Thymus (tissue), 11 donors: Measurements from ENCODE around the gene ATXN1. TPM values are rescaled to one million over a fixed set of nuclear protein-coding genes. Genes with fewer than 3 reads are reported as not detected.

ENCODE experiments used
- DNase-seq, 9 donors: peaks; one replicate each; pipeline ENCODE4 v3.0.0-alpha.2; 2013; ENCODE audit warnings: low spot score in 9 of 9, low read depth in 6 of 9, missing footprints in 1 of 9
- H3K27ac ChIP-seq, 2 donors: one replicate each; pipeline ENCODE4 v1.5.1; 2013; ENCODE audit warnings: control low read depth in 1 of 2, low read depth in 1 of 2, low read length in 1 of 2, mild to moderate bottlenecking in 1 of 2, moderate library complexity in 1 of 2
- H3K27me3 ChIP-seq, 2 donors: one replicate each; pipeline ENCODE4 v1.5.1; 2013; ENCODE audit warnings: low read length in 1 of 2; ENCODE audit not compliant: control insufficient read depth in 2 of 2, insufficient read depth in 1 of 2
- H3K36me3 ChIP-seq, 2 donors: one replicate each; pipeline ENCODE4 v1.5.1; 2013; ENCODE audit warnings: low read length in 1 of 2, mild to moderate bottlenecking in 1 of 2, moderate library complexity in 1 of 2; ENCODE audit not compliant: control insufficient read depth in 2 of 2, insufficient read depth in 2 of 2
- H3K4me1 ChIP-seq, 2 donors: one replicate each; pipeline ENCODE4 v1.5.1; 2013; ENCODE audit warnings: low read length in 2 of 2; ENCODE audit not compliant: control insufficient read depth in 2 of 2, insufficient read depth in 2 of 2
- H3K4me3 ChIP-seq, 2 donors: one replicate each; pipeline ENCODE4 v1.5.1; 2013; ENCODE audit warnings: low read length in 2 of 2, control low read depth in 1 of 2, mild to moderate bottlenecking in 1 of 2
- H3K9me3 ChIP-seq, 2 donors: one replicate each; pipeline ENCODE4 v1.5.1; 2013; ENCODE audit warnings: low read length in 1 of 2, mild to moderate bottlenecking in 1 of 2; ENCODE audit not compliant: control insufficient read depth in 2 of 2, insufficient read depth in 1 of 2
- WGBS: extraction: QIAGEN DNeasy Blood & Tissue Kit; methylation state at CpG from one replicate; pipeline ENCODE4 v1.1.7; 2013; 5-methylcytosine and 5-hydroxymethylcytosine counted together
- polyA plus RNA-seq: library from polyadenylated mRNA; stranded (reverse); fragments of 200-250 nt; gene quantifications from one replicate; pipeline ENCODE4 v1.2.3, GENCODE V29; 2013
- total RNA-seq: library from RNA; stranded (reverse); fragments of 120-200 nt; gene quantifications from one replicate; pipeline ENCODE4 v1.2.4, GENCODE V29; 2013
- donor health status: healthy.

The ATXN1 gene
- total and polyA plus RNA-seq, 2 donors: 6.8 to 7.1 TPM

GRCh38 chr6:16700202-16700915 is 60.9 kb downstream of the ATXN1 start:
- DNase-seq: peak in 5 of 9 donors; percentile 15 to 60 (median 29)
- H3K4me1 ChIP-seq: peaks cover 2 to 28% of the 10 kb centered on the region in 2 donors
- no peaks in the 10 kb centered on the region for H3K36me3 ChIP-seq
- peak overlapping the region; percentile 30 to 44 for H3K4me3 ChIP-seq
- peak overlapping the region; percentile 6 to 70 for H3K27ac ChIP-seq
- H3K9me3 ChIP-seq: no peaks in the 10 kb centered on the region
- WGBS: 11% methylated on average over 13 of the region's 13 CpGs
- no peaks in the 10 kb centered on the region for H3K27me3 ChIP-seq

- peak in 1 of 9 donors; percentile 23 for DNase-seq
- no peak overlapping the region for H3K4me3 ChIP-seq
- H3K9me3 ChIP-seq: no peaks in the 10 kb centered on the region
- no peak overlapping the region for H3K27ac ChIP-seq
- no peaks in the 10 kb centered on the region for H3K36me3 ChIP-seq
- WGBS: 63% methylated on average over 7 of the region's 7 CpGs
- H3K27me3 ChIP-seq: no peaks in the 10 kb centered on the region
- peaks cover 2 to 19% of the 10 kb centered on the region in 2 donors for H3K4me1 ChIP-seq
Measured at GRCh38 chr6:16698997-16699868, 62.0 kb downstream of the ATXN1 start.

DNA sequence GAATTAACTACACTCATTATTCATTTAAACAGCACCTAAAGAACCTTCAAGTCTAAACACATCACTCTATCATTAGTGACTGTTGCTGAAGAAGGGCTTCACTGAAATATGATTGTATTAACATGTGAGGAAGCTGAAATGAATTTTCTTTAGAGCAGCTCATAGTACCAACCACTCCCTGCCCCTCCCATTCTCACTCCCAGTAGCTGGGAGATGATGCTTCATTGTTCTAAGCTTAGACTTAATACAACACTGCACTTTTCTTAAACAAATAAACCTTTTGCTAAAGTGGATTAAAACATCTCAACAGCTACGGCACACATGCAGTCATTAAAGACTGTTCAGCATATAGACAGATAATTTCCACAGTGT is 63.1 kb downstream of the ATXN1 start:
- no peak for DNase-seq
- Histone ChIP-seq H3K27me3 (no peaks in the 10 kb centered on the region), H3K27ac (no peak overlapping the region), H3K36me3 (no peaks in the 10 kb centered on the region), H3K4me1 (peaks cover 0 to 14% of the 10 kb centered on the region in 2 donors), H3K9me3 (no peaks in the 10 kb centered on the region), H3K4me3 (no peak overlapping the region)
- 96% methylated on average over 1 of the region's 1 CpG for WGBS

GRCh38 chr6:16697437-16698161 is 63.7 kb downstream of the ATXN1 start:
- H3K27ac ChIP-seq: no peak overlapping the region
- no peaks in the 10 kb centered on the region for H3K27me3 ChIP-seq
- no peaks in the 10 kb centered on the region for H3K9me3 ChIP-seq
- H3K4me1 ChIP-seq: peaks cover 0 to 14% of the 10 kb centered on the region in 2 donors
- 68% methylated on average over 7 of the region's 7 CpGs for WGBS
- no peak for DNase-seq
- H3K4me3 ChIP-seq: no peak overlapping the region
- no peaks in the 10 kb centered on the region for H3K36me3 ChIP-seq

DNA sequence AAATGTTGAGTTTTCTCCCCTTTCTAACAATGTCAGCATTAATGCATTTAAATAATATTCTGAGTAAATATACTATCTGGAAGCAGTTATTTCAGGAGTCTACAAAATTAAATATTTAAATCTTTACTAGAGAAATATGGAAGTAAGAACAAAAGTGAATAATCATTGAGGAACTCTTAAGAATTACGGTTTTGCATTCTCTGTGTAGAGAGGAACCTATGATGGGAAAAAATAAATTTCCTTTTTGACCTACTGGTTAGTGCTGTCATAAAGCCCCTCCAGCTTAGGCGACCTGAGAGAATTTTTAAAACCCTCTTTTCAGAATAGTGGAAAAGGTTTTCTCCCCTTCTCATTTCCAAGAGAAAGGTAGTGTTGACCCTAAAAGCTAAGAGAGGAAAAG is 64.8 kb downstream of the ATXN1 start:
- DNase-seq: no peak
- no peak overlapping the region for H3K4me3 ChIP-seq
- no peak overlapping the region for H3K27ac ChIP-seq
- WGBS: 95% methylated on average over 2 of the region's 2 CpGs
- H3K9me3 ChIP-seq: no peaks in the 10 kb centered on the region
- no peaks in the 10 kb centered on the region for H3K36me3 ChIP-seq
- H3K4me1 ChIP-seq: peaks cover 0 to 14% of the 10 kb centered on the region in 2 donors
- no peaks in the 10 kb centered on the region for H3K27me3 ChIP-seq

GRCh38 chr6:16694781-16695578 is 66.3 kb downstream of the ATXN1 start:
- Histone ChIP-seq H3K27me3 (no peaks in the 10 kb centered on the region), H3K4me1 (peaks cover 0 to 7% of the 10 kb centered on the region in 2 donors), H3K36me3 (no peaks in the 10 kb centered on the region), H3K27ac (peak overlapping the region in 1 of 2 donors; percentile 34), H3K9me3 (no peaks in the 10 kb centered on the region), H3K4me3 (no peak overlapping the region)
- DNase-seq: no peak
- WGBS: 67% methylated on average over 4 of the region's 4 CpGs

DNA sequence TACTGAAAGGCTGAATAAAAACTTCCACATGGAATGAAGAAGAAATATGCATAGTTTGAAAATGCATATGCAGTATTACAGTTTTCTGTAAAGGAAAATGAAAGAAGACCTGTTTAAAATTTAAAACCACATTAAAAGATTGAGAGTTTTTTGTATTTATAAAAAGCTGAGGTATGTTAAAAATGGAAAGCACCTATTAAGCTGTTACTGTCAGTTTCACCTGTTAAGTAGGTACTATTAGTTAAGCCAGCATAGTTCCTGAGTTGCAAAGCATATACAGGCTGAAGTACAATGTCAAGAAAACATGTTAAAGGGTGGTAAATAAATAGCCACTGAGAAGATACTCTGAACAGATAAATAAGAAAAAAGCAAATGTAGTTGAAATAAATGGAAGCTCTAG is 69.9 kb downstream of the ATXN1 start:
- Histone ChIP-seq H3K27ac (no peak overlapping the region), H3K9me3 (no peaks in the 10 kb centered on the region), H3K36me3 (no peaks in the 10 kb centered on the region), H3K4me3 (no peak overlapping the region), H3K27me3 (no peaks in the 10 kb centered on the region), H3K4me1 (no peaks in the 10 kb centered on the region)
- DNase-seq: no peak

DNA sequence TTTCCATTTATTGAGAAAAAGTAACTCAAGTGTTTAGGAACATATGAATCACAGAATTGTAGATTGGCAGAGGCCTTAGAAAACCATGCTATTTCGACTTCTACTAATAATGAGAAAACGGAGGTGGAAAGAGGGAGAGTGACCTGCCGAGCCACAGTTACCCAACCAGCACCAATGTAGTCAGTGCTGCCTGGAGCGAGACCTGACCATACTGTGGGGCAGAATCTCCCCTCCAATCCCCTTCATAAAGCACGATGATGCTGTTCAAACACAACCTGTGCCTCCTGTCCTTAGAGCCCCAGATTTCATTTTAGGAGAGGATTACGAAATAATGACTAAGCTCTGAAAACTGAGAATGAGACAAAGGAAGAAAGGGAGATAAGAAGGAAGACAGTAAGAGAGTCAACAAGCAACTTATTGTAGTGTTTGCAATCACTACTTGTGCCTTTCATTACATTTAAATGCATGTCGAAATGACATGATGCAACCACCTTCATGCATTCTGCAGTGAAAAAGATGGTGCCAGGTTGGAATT is 70.6 kb downstream of the ATXN1 start:
- Histone ChIP-seq H3K27ac (no peak overlapping the region), H3K27me3 (no peaks in the 10 kb centered on the region), H3K4me3 (no peak overlapping the region), H3K4me1 (no peaks in the 10 kb centered on the region), H3K9me3 (no peaks in the 10 kb centered on the region), H3K36me3 (no peaks in the 10 kb centered on the region)
- 89% methylated on average over 7 of the region's 7 CpGs for WGBS
- no peak for DNase-seq
